NCI-H2081 (cell line): ENCODE data around the gene P2RX1.
A peak's percentile ranks its signal among the peaks of the same experiment; 100 is the strongest.

ENCODE experiments used
- DNase-seq, 2 experiments: peaks; one replicate each; lab custom pipeline; 2025; lab: John Stamatoyannopoulos, UW

Gene P2RX1

GRCh38 chr17:3915995-3916696, at the start of gene P2RX1:
TSS of gene P2RX1 (minus strand) at chr17:3916465. CDS start at chr17:3916225, 240 bp downstream.
- no peak for DNase-seq

- peak; percentile 28 to 77 for DNase-seq
Observed at GRCh38 chr17:3965118-3965800, 49.0 kb upstream of the P2RX1 start.

- peak in 1 of 2 experiments; percentile 64 for DNase-seq
Observed at GRCh38 chr17:3964203-3965117, 48.2 kb upstream of the P2RX1 start, which contains the start of gene ATP2A3. TSS of gene ATP2A3 (minus strand) at chr17:3964437. CDS start at chr17:3964291, 146 bp downstream.

GRCh38 chr17:3963237-3964201, 47.3 kb upstream of the P2RX1 start:
- DNase-seq = peak in 1 of 2 experiments; percentile 36

- DNase-seq = no peak
Observed at GRCh38 chr17:3962965-3963236, 46.6 kb upstream of the P2RX1 start.

GRCh38 chr17:3962217-3962964, 46.1 kb upstream of the P2RX1 start:
- DNase-seq = no peak

- DNase-seq = peak in 1 of 2 experiments; percentile 37
Observed at GRCh38 chr17:3961564-3962047, 45.3 kb upstream of the P2RX1 start.

- DNase-seq = peak in 1 of 2 experiments; percentile 19
Observed at GRCh38 chr17:3960764-3961163, 44.5 kb upstream of the P2RX1 start.

GRCh38 chr17:3959921-3960601, 43.8 kb upstream of the P2RX1 start:
- peak in 1 of 2 experiments; percentile 40 for DNase-seq

- peak; percentile 76 to 91 for DNase-seq
Observed at GRCh38 chr17:3959295-3959899, 43.1 kb upstream of the P2RX1 start.

- peak in 1 of 2 experiments; percentile 15 for DNase-seq
Observed at GRCh38 chr17:3957735-3958599, 41.7 kb upstream of the P2RX1 start.

GRCh38 chr17:3956983-3957382, 40.7 kb upstream of the P2RX1 start:
- DNase-seq = peak; percentile 84 to 96

- DNase-seq = no peak
Observed at GRCh38 chr17:3956327-3956957, 40.2 kb upstream of the P2RX1 start.

- no peak for DNase-seq
Observed at GRCh38 chr17:3955673-3955988, 39.4 kb upstream of the P2RX1 start.

- DNase-seq = no peak
Observed at GRCh38 chr17:3954976-3955672, 38.9 kb upstream of the P2RX1 start.

GRCh38 chr17:3954086-3954485, 37.8 kb upstream of the P2RX1 start:
- no peak for DNase-seq

GRCh38 chr17:3953542-3953941, 37.3 kb upstream of the P2RX1 start:
- DNase-seq = no peak
